ENCODE measurements around the gene SLC18A2. TPM values are rescaled to one million over a fixed set of nuclear protein-coding genes. Genes with fewer than 3 reads are reported as not detected.
A peak's percentile ranks its signal among the peaks of the same experiment; 100 is the strongest.

Gene SLC18A2
- total RNA-seq, 2 donors from 2014 or later: 0.24 TPM

DNA sequence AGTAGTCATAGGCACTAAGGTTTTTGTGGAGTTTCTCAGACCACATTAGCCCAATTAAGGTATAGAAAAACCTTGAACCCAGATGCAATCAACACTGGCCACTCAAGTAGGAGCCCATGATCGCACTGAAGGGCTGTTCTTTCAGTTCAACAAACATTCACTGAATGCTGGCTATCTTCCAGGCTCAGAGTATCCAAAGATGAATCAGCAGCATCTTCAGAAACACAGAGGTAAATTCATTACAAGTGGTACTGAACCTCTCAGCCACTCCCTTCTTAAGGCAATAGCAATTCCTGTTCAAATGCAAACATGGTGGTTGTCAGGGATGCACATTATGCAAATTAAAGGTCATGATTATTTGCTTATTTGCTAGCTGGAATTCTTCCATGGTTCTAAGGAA lies 26.5 kb upstream of the SLC18A2 start:
- Mint-ChIP-seq H3K4me1 (peaks cover 12% of the 10 kb centered on the region), H3K4me3 (no peak overlapping the region), H3K27ac (no peak overlapping the region), H3K27me3 (ENCODE audit: insufficient read depth) (peaks cover 81% of the 10 kb centered on the region), H3K36me3 (ENCODE audit: low read depth) (no peaks in the 10 kb centered on the region), H3K9me3 (peaks cover 15% of the 10 kb centered on the region)
- TF ChIP-seq, protein P1, sequence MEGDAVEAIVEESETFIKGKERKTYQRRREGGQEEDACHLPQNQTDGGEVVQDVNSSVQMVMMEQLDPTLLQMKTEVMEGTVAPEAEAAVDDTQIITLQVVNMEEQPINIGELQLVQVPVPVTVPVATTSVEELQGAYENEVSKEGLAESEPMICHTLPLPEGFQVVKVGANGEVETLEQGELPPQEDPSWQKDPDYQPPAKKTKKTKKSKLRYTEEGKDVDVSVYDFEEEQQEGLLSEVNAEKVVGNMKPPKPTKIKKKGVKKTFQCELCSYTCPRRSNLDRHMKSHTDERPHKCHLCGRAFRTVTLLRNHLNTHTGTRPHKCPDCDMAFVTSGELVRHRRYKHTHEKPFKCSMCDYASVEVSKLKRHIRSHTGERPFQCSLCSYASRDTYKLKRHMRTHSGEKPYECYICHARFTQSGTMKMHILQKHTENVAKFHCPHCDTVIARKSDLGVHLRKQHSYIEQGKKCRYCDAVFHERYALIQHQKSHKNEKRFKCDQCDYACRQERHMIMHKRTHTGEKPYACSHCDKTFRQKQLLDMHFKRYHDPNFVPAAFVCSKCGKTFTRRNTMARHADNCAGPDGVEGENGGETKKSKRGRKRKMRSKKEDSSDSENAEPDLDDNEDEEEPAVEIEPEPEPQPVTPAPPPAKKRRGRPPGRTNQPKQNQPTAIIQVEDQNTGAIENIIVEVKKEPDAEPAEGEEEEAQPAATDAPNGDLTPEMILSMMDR (conservative IDR thresholded peaks at IDR 0.05): no peak
- Histone ChIP-seq H3K9ac (ENCODE audit: extremely low read depth, low read length, poor library complexity, severe bottlenecking) (no peak overlapping the region), H3K36me3 (ENCODE audit: control insufficient read depth, insufficient read depth, low read length) (no peaks in the 10 kb centered on the region), H3K27me3 (ENCODE audit: control insufficient read depth, insufficient read depth, low read length, poor library complexity, severe bottlenecking) (peaks cover 44% of the 10 kb centered on the region), H3K4me3 (ENCODE audit: low read length) (no peak overlapping the region), H3K4me1 (ENCODE audit: control insufficient read depth, insufficient read depth, low read length) (no peaks in the 10 kb centered on the region), H3K27ac (ENCODE audit: low read depth, low read length) (no peak overlapping the region), H3K9me3 (ENCODE audit: control insufficient read depth, low read length) (peaks cover 28% of the 10 kb centered on the region)
- DNase-seq: no peak
- WGBS, 2 experiments (ENCODE audit: insufficient coverage in 1 of 2, insufficient read length in 1 of 2): 77 to 91% methylated on average over 1 of the region's 1 CpG

DNA sequence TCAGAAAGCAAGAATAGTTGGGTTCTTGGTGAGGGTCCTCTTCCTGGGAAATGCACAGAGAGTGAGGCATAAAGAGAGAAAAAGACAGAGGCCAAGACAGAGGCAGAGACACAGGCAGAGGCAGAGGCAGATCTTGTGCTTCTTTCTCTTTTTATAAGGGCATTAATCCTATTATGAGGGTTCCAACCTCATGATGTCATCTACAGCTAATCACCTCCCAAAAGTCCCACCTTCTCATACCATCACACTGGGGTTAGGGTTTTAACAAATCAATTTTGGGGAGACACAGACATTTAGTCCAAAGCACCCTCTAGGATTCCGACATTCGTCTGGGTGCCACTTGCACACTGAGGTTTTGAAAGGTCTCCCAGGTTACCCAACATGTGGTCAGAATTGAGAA lies 25.8 kb upstream of the SLC18A2 start:
- Histone ChIP-seq H3K9me3 (ENCODE audit: control insufficient read depth, low read length) (peaks cover 28% of the 10 kb centered on the region), H3K9ac (ENCODE audit: extremely low read depth, low read length, poor library complexity, severe bottlenecking) (no peak overlapping the region), H3K4me3 (ENCODE audit: low read length) (no peak overlapping the region), H3K27ac (ENCODE audit: low read depth, low read length) (no peak overlapping the region), H3K4me1 (ENCODE audit: control insufficient read depth, insufficient read depth, low read length) (no peaks in the 10 kb centered on the region), H3K27me3 (ENCODE audit: control insufficient read depth, insufficient read depth, low read length, poor library complexity, severe bottlenecking) (peaks cover 44% of the 10 kb centered on the region), H3K36me3 (ENCODE audit: control insufficient read depth, insufficient read depth, low read length) (no peaks in the 10 kb centered on the region)
- Mint-ChIP-seq H3K36me3 (ENCODE audit: low read depth) (no peaks in the 10 kb centered on the region), H3K4me1 (peaks cover 10% of the 10 kb centered on the region), H3K27me3 (ENCODE audit: insufficient read depth) (peaks cover 75% of the 10 kb centered on the region), H3K9me3 (peaks cover 15% of the 10 kb centered on the region), H3K4me3 (no peak overlapping the region), H3K27ac (no peak overlapping the region)
- 88 to 96% methylated on average over 2 of the region's 2 CpGs for WGBS, 2 experiments (ENCODE audit: insufficient coverage in 1 of 2, insufficient read length in 1 of 2)
- TF ChIP-seq, protein P1 (conservative IDR thresholded peaks at IDR 0.05): no peak
- DNase-seq: no peak

- H3K4me1 ChIP-seq (ENCODE audit: control insufficient read depth, insufficient read depth, low read length): no peaks in the 10 kb centered on the region
- H3K4me3 Mint-ChIP-seq: peak overlapping the region; percentile 57
- peaks cover 7% of the 10 kb centered on the region for H3K4me1 Mint-ChIP-seq
These were observed 24.9 kb upstream of the SLC18A2 start for GRCh38 chr10:117216028-117216427.

More at GRCh38 chr10:117216028-117216427, 24.9 kb upstream of the SLC18A2 start:
- Histone ChIP-seq H3K27ac (ENCODE audit: low read depth, low read length) (no peak overlapping the region), H3K4me3 (ENCODE audit: low read length) (no peak overlapping the region), H3K36me3 (ENCODE audit: control insufficient read depth, insufficient read depth, low read length) (no peaks in the 10 kb centered on the region), H3K9ac (ENCODE audit: extremely low read depth, low read length, poor library complexity, severe bottlenecking) (no peak overlapping the region), H3K27me3 (ENCODE audit: control insufficient read depth, insufficient read depth, low read length, poor library complexity, severe bottlenecking) (peaks cover 44% of the 10 kb centered on the region), H3K9me3 (ENCODE audit: control insufficient read depth, low read length) (peaks cover 21% of the 10 kb centered on the region)
- WGBS, 2 experiments (ENCODE audit: insufficient coverage in 1 of 2, insufficient read length in 1 of 2): 89 to 90% methylated on average over 14 to 15 of the region's 15 CpGs
- TF ChIP-seq, protein P1 (conservative IDR thresholded peaks at IDR 0.05): no peak
- no peaks in the 10 kb centered on the region for H3K36me3 Mint-ChIP-seq (ENCODE audit: low read depth)
- H3K27me3 Mint-ChIP-seq (ENCODE audit: insufficient read depth): peaks cover 79% of the 10 kb centered on the region
- H3K27ac Mint-ChIP-seq: no peak overlapping the region
- peaks cover 15% of the 10 kb centered on the region for H3K9me3 Mint-ChIP-seq
- DNase-seq: no peak

All from endodermal cell (in vitro differentiated cells).